HUES64 (cell line): ENCODE results near the gene TARBP1.

Experiments
- H3K27ac ChIP-seq: 2 replicates; pipeline ENCODE4 v1.7.0; 2013; ENCODE audit warnings: low read depth, low read length, inconsistent platforms
- H3K27me3 ChIP-seq: 2 replicates; pipeline ENCODE4 v1.6.1; 2013; ENCODE audit warnings: mild to moderate bottlenecking, low read length; ENCODE audit not compliant: insufficient read depth
- H3K36me3 ChIP-seq: 2 replicates; pipeline ENCODE4 v1.6.1; 2013; ENCODE audit warnings: mild to moderate bottlenecking, low read length; ENCODE audit not compliant: insufficient read depth
- H3K4me1 ChIP-seq: 2 replicates; pipeline ENCODE4 v1.6.1; 2013; ENCODE audit warnings: mild to moderate bottlenecking, low read length, moderate library complexity; ENCODE audit not compliant: insufficient read depth
- H3K4me3 ChIP-seq: 2 replicates; pipeline ENCODE4 v1.5.1; 2013; ENCODE audit warnings: mild to moderate bottlenecking, low read length, moderate library complexity
- H3K9ac ChIP-seq: 2 replicates; pipeline ENCODE4 v1.6.1; 2013; ENCODE audit warnings: mild to moderate bottlenecking, low read depth, low read length
- H3K9me3 ChIP-seq: 2 replicates; pipeline ENCODE4 v1.6.1; 2013; ENCODE audit warnings: low read depth, low read length; ENCODE audit not compliant: insufficient read depth
- WGBS: fragments of 150-250, 120-280 bp; methylation state at CpG from one replicate; pipeline ENCODE4 v1.1.7; 2013; ENCODE audit warnings: missing lambda C conversion rate; 5-methylcytosine and 5-hydroxymethylcytosine counted together

Gene TARBP1

DNA sequence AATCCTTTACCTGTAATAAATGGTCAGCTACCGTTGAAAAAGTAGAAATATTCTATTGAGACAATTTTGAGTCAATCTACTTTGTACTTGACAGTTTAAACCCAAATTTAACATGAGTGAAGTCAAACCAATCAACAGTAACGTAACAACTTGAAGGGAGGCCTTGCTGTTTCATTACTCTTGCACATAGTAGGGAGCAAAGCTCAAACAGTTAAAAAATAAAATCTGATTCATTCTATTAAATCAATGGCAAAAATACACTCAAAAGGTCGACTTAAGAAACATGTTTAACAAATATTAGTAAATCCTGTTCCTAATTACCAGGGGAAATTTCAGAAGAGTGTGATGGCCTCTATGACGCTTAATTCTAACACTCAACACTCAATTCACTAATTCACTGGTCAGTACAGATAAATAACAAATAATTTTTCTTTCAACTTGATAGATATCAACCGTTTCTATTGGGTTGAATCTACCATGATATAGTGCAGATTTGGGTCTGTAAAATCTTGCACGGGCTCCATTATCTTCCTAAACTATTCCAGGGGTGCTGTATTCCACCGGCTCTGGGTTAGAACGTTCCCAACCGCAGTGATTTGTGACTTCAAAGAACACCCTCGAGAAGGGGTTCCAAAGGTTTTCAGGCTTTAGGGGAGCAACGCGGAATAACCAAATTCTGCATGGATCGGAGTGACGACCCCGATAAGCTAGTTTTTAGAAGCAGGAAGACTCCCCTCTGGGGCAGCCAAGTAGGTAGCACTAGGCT is 1.4 kb downstream of the TARBP1 start:
- 31% methylated on average over 15 of the region's 15 CpGs for WGBS
- no peaks in the 10 kb centered on the region for H3K9me3 ChIP-seq
- peaks cover 22% of the 10 kb centered on the region for H3K27me3 ChIP-seq
- no peak overlapping the region for H3K27ac ChIP-seq
- peaks cover 24% of the 10 kb centered on the region for H3K4me1 ChIP-seq
- no peaks in the 10 kb centered on the region for H3K36me3 ChIP-seq
- H3K9ac ChIP-seq = peak overlapping the region; percentile 90
- H3K4me3 ChIP-seq = peak overlapping the region; percentile 89

DNA sequence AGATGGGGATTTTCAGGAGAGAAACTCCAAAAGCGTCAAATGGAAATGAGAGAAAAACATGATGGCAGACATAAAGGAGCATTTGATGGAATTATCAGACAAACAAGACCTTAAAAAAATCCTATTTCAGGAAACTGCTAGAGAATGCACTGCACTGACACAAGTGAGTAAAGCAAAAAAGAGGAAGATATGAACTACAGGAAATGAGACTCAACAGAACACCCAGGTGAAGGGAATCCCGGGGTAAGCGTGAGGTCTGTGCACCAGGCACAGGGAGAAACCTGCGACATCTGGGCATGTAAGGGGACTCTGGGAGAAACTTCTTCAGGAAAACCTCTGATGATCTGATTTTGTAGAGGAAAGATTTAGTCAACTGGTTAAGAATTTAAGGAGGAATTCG is 2.8 kb downstream of the TARBP1 start:
- no peaks in the 10 kb centered on the region for H3K9me3 ChIP-seq
- WGBS = 68% methylated on average over 5 of the region's 5 CpGs
- H3K36me3 ChIP-seq = no peaks in the 10 kb centered on the region
- H3K27ac ChIP-seq = no peak overlapping the region
- H3K4me1 ChIP-seq = peaks cover 24% of the 10 kb centered on the region
- peaks cover 12% of the 10 kb centered on the region for H3K27me3 ChIP-seq
- no peak overlapping the region for H3K9ac ChIP-seq
- no peak overlapping the region for H3K4me3 ChIP-seq

DNA sequence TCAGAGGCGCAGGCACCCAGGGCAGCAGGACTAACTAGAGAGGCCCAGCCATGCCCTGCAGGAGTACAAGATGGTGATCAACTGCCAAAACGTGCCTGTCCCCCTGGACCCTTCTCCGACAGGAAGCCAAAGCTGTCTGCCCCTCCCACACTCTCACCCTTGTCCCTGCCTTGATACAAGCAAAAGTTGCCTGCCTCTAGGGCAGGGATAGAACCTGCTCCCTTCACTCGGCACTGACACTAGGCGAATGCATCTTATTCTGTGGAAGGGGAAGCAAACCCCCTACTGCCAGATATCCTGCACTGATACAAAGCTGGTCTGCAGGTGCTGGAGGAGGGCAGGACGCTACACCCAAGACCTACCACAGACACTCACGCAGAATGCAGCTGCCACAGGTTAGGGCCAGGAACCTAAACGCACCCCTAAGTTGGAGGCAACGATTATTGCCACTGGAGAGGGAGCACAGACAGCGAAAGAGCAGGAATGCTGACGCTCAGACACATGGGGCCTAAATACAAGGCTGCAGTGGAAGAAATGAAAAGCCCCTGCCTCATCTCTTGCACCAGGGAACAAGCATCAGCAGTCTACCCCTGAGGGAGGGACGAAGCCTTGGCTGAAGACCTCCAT is 3.7 kb downstream of the TARBP1 start:
- Histone ChIP-seq H3K9me3 (no peaks in the 10 kb centered on the region), H3K27ac (no peak overlapping the region; the same call in 1 of the 2 replicates), H3K4me3 (no peak overlapping the region), H3K27me3 (peaks cover 4% of the 10 kb centered on the region), H3K4me1 (peaks cover 24% of the 10 kb centered on the region), H3K36me3 (no peaks in the 10 kb centered on the region; the same call in 1 of the 2 replicates), H3K9ac (no peak overlapping the region)
- 62% methylated on average over 12 of the region's 12 CpGs for WGBS

DNA sequence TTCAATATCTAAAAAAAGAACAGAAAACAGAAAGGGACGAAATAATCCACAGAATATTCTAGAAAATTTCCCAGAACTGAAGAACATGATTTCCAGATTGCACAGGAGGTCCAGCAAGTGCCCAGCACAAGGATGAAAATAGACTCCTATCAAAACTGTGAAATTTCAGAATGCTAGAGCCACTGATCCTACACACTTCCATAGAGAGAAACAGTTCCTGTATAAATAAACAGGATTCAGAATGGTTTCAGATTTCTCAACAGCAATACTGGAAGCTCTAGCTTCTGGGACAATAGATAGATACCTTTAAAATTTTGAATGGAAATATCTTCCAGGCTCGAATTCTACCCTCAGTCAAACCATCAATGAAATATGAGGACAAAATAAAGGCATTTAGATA is 4.6 kb downstream of the TARBP1 start:
- Histone ChIP-seq H3K36me3 (peaks cover 4% of the 10 kb centered on the region; the same call in 1 of the 2 replicates), H3K27ac (no peak overlapping the region), H3K27me3 (peaks cover 4% of the 10 kb centered on the region; the same call in 1 of the 2 replicates), H3K9me3 (no peaks in the 10 kb centered on the region), H3K4me1 (peaks cover 24% of the 10 kb centered on the region), H3K4me3 (no peak overlapping the region), H3K9ac (no peak overlapping the region)
- 90% methylated on average over 1 of the region's 2 CpGs for WGBS

DNA sequence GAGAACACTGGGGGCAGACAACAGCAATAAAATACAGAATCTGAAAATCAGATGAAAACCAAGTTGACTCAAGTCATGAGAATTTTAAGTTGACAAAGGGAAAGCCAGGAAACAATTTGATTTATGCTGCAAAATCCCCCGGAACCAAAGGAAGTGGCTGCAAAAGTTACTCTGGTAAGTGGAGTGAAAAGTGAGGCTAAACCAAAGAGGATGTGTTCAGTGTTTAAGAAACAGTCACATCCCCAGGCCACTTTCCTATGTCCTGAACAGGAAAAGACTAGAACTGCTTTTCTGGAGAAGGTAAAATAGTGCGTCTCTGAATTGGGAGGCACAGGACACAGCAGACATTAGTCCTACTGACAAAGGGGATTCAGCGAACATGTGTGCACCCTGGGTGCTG is 5.9 kb downstream of the TARBP1 start:
- H3K36me3 ChIP-seq = peaks cover 4% of the 10 kb centered on the region; the same call in 1 of the 2 replicates
- H3K27me3 ChIP-seq = peaks cover 4% of the 10 kb centered on the region; the same call in 1 of the 2 replicates
- WGBS = 84% methylated on average over 3 of the region's 3 CpGs
- H3K4me3 ChIP-seq = no peak overlapping the region
- no peaks in the 10 kb centered on the region for H3K9me3 ChIP-seq
- peaks cover 24% of the 10 kb centered on the region for H3K4me1 ChIP-seq
- no peak overlapping the region for H3K9ac ChIP-seq
- H3K27ac ChIP-seq = no peak overlapping the region

DNA sequence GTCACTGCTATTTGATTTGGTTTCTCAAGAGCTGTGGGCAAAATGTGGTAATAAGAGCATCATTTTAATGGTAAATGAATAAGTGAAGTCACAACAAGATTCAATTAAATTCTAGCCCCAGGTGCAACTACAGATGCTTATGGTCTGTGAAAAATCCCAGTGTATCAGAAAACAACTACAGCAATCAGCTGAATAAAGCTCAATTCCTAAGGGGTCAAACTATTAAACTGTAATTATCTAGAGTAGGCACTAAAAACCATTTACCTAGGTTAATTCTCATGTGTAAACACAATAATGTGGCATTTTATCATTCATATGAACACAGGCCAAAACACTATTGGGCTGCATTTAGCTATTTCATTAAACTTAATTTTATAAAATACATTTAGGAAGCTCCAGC is 9.6 kb downstream of the TARBP1 start:
- H3K36me3 ChIP-seq = peaks cover 32% of the 10 kb centered on the region
- no peak overlapping the region for H3K9ac ChIP-seq
- H3K9me3 ChIP-seq = no peaks in the 10 kb centered on the region

DNA sequence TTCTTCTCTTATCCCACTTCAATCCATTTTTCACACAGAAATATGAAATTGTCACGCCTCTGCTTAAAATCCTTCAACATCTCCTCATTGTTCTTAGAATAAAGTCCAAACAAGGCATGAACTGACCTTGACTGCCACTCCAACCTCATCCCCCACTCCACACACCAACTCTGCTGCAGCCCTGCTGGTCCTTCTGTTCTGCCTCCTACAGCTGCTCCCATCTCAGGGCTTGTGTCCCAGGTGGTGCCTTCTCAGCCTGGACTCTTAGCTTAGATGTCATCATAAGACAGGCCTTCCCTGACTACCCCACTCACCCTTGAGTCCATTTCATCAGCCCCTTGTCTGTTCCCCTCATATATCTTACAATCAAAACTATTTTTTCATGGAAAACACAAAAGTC is 10.4 kb downstream of the TARBP1 start:
- Histone ChIP-seq H3K27me3 (no peaks in the 10 kb centered on the region), H3K9ac (no peak overlapping the region), H3K4me3 (no peak overlapping the region), H3K4me1 (no peaks in the 10 kb centered on the region), H3K9me3 (no peaks in the 10 kb centered on the region), H3K27ac (no peak overlapping the region), H3K36me3 (peaks cover 40% of the 10 kb centered on the region)
- WGBS = 87% methylated on average over 1 of the region's 1 CpG

More for the DNA sequence above, 9.6 kb downstream of the TARBP1 start:
- H3K4me3 ChIP-seq = no peak overlapping the region
- no peaks in the 10 kb centered on the region for H3K4me1 ChIP-seq
- H3K27me3 ChIP-seq = no peaks in the 10 kb centered on the region
- no peak overlapping the region for H3K27ac ChIP-seq

DNA sequence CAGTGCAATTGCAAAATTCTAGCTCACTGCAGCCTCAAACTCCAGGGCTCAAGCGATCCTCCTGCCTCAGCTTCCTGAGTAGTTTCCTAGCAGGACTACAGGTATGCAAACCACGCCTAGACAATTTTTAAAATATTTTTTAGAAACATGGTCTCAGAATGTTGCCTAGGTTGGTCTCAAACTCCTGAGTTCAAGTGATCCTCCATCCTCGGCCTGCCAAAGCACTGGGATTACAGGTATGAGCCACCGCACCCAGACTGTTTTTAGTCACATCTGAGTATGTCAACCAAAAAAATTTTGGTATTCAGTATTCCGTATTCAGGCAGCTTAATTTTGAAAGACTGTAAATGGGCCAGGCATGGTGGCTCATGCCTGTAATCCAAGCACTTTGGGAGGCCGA is 11.2 kb downstream of the TARBP1 start:
- Histone ChIP-seq H3K9me3 (no peaks in the 10 kb centered on the region), H3K27me3 (no peaks in the 10 kb centered on the region), H3K9ac (no peak overlapping the region), H3K4me1 (no peaks in the 10 kb centered on the region), H3K4me3 (no peak overlapping the region), H3K27ac (no peak overlapping the region), H3K36me3 (peaks cover 45% of the 10 kb centered on the region)
- WGBS = 89% methylated on average over 6 of the region's 6 CpGs

DNA sequence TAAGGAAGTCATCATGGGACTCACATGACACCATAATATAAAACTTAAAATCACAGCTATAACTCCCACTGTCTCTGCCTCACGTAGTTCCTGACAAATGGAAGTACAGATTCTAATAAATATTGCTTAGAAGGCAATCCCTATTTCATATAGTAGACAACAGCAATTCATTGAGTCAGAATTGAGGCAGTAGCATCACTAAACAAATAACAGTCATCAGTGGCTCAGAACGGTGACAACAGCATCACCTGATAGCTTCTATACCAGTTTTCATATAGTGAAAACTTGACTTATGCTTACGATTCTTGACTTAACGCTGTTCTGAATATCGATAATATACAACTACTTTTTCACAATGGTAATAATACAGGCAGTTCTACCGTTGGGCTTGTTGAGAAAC is 12.0 kb downstream of the TARBP1 start:
- H3K27me3 ChIP-seq = no peaks in the 10 kb centered on the region
- no peak overlapping the region for H3K4me3 ChIP-seq
- H3K4me1 ChIP-seq = no peaks in the 10 kb centered on the region
- H3K36me3 ChIP-seq = peaks cover 45% of the 10 kb centered on the region
- no peak overlapping the region for H3K9ac ChIP-seq
- WGBS = 92% methylated on average over 6 of the region's 6 CpGs
- no peak overlapping the region for H3K27ac ChIP-seq
- H3K9me3 ChIP-seq = no peaks in the 10 kb centered on the region

DNA sequence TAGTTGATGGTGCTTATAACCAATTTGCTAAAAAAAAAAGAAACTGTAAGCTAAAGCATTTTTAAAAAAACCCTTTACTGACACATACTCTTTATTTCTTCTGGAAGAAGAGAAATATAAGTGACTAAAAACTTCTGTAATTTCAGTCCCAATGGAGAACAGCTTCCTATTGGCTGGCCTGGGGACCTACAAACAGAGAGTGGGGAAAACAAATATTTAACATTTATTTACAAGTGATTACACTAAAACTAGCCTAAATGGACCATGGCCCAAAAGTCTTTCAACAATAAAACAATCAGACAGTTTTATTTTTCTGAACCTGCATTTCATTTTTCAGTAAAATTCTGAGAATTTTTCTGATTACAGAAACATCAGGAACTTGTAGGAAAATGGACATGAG is 15.2 kb downstream of the TARBP1 start:
- Histone ChIP-seq H3K9me3 (no peaks in the 10 kb centered on the region), H3K4me3 (no peak overlapping the region), H3K36me3 (peaks cover 58% of the 10 kb centered on the region), H3K4me1 (no peaks in the 10 kb centered on the region), H3K9ac (no peak overlapping the region), H3K27me3 (no peaks in the 10 kb centered on the region), H3K27ac (no peak overlapping the region)

DNA sequence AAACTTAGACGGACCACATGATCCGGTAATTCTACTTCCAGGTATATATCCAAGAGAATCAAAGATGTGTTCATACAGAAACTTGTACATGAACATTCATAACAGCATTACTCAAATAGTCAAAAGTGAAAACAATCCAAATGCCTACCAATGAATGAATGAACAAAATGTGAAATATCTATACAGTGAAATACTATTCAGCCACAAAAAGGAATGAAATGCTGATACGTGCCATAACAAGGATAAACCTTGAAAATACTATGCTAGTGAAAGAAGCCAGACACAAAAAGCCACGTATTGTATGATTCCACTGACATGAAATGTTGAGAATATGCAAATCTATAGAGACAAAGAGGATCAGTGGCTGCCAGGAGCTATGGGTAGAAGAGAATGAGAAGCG is 18.3 kb downstream of the TARBP1 start:
- Histone ChIP-seq H3K9me3 (no peaks in the 10 kb centered on the region), H3K9ac (no peak overlapping the region), H3K27me3 (no peaks in the 10 kb centered on the region), H3K27ac (no peak overlapping the region), H3K4me3 (no peak overlapping the region), H3K36me3 (peaks cover 68% of the 10 kb centered on the region), H3K4me1 (no peaks in the 10 kb centered on the region)
- WGBS = 97% methylated on average over 5 of the region's 5 CpGs
